GM18861 (cell line): ENCODE data around the gene KAT8.

Source experiments
- ATAC-seq: cut with Tn5 transposase; IDR thresholded peaks from one replicate; pipeline ENCODE4 v1.9.1; 2021; ENCODE audit not compliant: unreplicated experiment

KAT8 gene

DNA sequence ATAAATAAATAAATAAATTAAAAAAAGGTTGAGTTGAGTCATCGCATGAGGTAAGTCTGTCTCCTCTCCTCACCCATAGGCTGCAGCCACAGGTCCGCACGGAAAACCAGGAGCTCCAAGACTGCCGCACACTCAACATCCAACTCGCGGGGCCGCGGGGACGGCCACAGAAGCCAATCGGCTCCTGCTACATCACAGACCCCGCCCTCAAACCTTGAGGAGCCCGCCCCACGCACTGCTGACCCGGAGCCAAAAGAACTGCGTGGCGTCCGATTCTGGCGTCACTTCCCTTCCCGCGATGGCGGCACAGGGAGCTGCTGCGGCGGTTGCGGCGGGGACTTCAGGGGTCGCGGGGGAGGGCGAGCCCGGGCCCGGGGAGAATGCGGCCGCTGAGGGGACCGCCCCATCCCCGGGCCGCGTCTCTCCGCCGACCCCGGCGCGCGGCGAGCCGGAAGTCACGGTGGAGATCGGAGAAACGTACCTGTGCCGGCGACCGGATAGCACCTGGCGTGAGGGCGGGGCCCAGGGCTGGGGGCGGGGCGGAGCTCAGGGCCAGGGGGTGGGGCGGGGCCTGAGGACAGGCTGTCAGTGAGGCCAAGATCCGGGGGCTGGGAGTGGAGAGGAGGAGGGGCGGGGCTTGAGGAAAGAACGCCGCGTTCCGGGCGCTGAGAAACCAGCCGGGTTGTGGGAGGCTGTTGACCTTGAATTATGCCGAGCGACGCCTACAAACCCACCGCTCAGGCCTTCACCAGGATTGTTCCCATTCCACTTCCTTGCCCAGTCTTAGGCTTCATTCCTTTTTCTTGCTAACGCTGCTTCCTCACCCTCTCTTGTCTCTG lies at the start of gene KAT8:
Gene KAT8, plus strand, starts transcription at position 281 of the 839 bp plus-strand sequence. Its CDS starts 18 bp downstream, at position 299.
- ATAC-seq = peak; percentile 74

DNA sequence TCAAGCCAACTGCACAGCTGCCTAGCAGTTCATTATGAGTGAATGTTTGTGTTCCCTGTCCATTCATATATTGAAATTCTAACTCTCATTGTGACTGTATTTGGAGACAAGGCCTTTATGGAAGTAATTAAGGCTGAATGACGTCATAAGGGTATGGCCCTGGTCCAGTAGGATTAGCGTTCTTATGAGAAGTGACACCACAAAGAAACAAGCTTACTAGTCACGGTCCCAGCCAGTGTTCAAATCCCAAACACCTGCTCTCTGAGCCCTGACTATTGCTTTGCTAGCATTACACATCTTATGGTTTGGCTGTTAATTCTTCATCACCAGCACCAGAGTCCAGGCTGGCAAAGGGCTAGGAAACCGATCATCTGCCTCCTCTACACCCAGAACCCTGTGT lies 45.6 kb upstream of the KAT8 start:
- no peak for ATAC-seq

GRCh38 chr16:31072540-31073141 lies 44.8 kb upstream of the KAT8 start:
- ATAC-seq = no peak

DNA sequence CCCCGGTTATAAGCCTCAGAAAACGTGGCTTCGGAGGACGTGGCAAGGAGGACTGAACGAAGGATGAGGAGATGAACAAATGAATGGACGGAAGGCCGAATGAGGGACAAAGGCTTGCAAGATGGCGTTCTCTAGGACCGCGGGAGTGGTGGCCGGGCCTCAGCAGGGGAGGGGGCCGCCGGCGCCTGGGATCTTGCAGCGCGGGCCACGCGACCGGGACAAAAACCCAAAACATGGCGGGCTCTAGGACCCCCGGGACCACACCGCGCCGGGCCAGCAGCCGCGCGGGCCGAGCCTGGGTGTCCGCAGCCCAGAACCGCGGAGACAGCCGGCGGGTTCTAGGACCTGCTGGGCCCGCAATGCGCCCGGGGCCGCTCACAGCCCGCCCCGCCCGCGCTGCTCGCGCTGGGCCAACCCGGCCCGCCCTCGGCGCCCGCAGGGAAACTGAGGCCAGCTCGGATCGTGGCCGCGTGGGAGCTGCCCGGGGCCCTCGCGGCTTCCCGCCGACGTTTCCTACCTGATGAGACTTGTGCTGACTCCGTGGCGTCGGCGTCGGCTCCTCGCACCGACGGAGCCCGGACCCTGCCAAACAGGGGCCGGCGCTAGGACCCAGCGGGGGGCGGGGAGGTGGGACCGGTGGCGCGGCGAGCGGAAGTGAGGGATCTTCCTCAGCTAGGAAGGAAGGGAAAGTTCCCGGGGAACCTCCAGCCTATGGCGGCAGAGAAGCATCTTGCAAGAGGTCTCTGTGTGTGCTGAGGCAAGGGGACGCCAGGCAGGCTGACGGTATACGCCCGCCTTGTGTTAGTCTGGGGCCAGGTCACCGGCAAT lies 44.1 kb upstream of the KAT8 start:
- ATAC-seq = peak; percentile 46

- peak; percentile 53 for ATAC-seq
These were observed 43.3 kb upstream of the KAT8 start, which contains the start of the genes ZNF646 and ZNF668 for GRCh38 chr16:31073970-31074813. Gene ZNF646, plus strand, starts transcription at chr16:31074422. Its CDS starts 1,903 bp downstream, at chr16:31076325. Gene ZNF668, minus strand, starts transcription at chr16:31074240. Its CDS starts 9,781 bp downstream, at chr16:31064459.

GRCh38 chr16:31074814-31075183 lies 42.7 kb upstream of the KAT8 start:
- no peak for ATAC-seq

GRCh38 chr16:31076319-31076718 lies 41.1 kb upstream of the KAT8 start:
- no peak for ATAC-seq

DNA sequence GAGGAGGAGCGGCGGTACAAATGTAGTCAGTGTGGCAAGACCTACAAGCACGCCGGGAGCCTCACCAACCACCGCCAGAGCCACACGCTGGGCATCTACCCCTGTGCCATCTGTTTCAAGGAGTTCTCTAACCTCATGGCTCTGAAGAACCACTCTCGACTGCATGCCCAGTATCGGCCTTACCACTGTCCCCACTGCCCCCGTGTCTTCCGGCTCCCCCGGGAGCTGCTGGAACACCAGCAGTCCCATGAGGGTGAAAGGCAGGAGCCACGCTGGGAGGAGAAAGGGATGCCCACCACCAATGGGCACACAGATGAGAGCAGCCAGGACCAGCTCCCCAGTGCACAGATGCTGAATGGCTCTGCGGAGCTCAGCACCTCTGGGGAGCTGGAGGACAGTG lies 40.4 kb upstream of the KAT8 start:
- no peak for ATAC-seq

DNA sequence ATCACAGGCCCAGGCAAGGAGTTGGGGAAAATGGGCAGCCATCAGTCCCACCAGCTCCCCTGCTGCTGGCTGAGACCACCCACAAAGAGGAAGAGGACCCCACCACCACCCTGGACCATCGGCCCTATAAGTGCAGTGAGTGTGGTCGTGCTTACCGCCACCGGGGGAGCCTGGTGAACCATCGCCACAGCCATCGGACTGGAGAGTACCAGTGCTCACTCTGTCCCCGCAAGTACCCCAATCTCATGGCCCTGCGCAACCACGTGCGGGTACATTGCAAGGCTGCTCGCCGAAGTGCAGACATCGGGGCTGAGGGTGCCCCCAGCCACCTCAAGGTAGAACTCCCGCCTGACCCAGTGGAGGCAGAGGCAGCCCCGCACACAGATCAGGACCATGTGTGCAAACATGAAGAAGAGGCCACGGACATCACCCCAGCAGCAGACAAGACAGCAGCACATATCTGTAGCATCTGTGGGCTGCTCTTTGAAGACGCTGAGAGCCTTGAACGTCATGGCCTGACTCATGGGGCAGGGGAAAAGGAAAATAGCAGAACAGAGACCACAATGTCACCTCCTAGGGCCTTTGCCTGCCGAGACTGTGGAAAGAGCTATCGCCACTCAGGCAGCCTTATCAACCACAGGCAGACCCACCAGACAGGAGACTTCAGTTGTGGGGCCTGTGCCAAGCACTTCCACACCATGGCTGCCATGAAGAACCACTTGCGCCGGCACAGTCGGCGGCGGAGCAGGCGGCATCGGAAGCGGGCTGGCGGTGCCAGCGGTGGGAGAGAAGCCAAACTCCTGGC lies 39.7 kb upstream of the KAT8 start:
- ATAC-seq = no peak

DNA sequence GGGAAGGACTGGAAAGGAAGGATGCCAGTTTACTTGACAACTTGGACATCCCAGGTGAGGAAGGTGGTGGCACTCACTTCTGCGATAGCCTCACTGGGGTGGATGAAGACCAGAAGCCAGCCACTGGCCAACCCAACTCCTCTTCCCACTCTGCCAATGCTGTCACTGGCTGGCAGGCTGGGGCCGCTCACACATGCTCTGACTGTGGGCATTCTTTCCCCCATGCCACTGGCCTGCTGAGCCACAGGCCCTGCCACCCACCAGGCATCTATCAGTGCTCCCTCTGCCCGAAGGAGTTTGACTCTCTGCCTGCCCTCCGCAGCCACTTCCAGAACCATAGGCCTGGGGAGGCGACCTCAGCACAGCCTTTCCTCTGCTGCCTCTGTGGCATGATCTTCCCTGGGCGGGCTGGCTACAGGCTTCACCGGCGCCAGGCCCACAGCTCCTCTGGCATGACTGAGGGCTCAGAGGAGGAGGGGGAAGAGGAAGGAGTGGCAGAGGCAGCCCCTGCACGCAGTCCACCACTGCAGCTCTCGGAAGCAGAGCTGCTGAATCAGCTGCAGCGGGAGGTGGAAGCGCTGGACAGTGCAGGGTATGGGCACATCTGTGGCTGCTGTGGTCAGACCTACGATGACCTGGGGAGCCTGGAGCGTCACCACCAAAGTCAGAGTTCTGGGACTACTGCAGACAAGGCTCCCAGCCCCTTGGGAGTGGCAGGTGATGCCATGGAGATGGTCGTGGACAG lies 38.7 kb upstream of the KAT8 start:
- no peak for ATAC-seq

GRCh38 chr16:31079342-31079944 lies 38.0 kb upstream of the KAT8 start:
- ATAC-seq = no peak

- no peak for ATAC-seq
These were observed 37.3 kb upstream of the KAT8 start for GRCh38 chr16:31080035-31080629.

- no peak for ATAC-seq
These were observed 36.6 kb upstream of the KAT8 start for GRCh38 chr16:31080756-31081419.

DNA sequence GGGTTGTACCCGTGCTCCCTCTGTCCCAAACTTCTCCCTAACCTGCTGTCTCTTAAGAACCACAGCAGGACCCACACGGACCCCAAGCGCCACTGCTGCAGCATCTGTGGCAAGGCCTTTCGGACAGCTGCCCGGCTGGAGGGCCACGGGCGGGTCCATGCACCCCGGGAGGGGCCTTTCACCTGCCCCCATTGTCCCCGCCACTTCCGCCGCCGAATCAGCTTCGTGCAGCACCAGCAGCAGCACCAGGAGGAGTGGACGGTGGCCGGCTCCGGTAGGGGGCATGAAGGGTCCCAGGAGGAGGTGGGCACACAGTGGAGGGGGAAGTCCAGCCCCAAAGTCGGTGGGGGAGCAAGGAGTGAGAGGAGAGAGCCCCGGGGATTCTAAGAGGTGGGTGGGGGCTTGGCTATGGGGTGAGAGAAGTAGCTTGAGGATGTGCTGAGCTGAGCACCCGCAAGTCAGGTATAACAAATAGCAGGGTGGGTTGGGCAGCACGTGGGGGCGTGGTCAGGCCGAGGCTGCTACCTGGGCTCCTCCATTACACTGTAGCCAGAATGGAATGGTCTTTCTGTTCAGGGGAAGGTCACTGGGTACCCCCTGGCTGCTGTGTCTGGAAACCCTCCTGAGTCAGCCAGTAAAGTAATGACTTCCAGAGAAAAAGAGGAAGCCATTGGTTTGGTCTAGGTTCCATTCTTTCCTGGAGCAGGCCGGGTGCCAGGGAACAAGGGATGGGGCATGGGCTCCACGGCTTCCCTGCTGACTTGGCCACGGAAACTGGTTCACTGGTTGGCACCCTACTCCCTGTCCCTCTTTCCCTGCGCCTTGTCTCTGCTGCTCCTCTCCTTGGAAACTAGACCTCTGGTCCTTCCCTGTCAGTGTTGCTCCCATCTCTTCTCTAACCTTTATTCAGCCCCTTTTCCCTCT lies 35.8 kb upstream of the KAT8 start:
- no peak for ATAC-seq

DNA sequence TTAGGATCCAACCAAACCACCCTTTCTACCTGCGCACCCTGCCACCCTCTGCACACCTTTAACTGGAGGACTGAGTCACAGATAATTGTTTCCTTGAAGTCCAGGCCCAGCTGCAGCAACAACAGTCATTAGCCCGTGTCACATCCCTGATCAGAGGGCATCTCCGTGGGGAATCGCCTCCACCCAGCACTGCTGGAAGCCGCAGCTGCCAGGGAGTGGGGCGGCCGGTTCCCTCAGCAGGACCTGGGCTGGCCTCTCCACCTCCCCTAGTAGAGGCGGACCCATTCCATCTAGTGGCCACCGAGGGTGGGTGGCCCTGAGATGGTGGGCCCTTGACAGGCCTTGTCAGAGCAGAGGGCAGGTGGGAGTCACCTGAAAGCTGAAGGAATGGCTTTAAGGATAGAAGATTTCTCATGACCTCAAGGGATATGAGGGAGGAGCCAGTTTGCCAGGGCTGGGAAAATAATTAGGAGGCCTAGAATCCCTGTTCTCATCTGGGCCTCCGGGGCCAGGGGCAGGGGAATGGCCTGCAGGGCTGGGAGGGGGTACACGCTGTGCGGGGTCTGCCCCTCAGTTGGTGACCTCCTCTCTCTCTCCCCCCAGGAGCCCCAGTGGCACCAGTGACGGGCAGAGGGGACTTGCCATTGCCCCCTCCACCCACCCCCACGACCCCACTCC lies 35.0 kb upstream of the KAT8 start:
- ATAC-seq = no peak

DNA sequence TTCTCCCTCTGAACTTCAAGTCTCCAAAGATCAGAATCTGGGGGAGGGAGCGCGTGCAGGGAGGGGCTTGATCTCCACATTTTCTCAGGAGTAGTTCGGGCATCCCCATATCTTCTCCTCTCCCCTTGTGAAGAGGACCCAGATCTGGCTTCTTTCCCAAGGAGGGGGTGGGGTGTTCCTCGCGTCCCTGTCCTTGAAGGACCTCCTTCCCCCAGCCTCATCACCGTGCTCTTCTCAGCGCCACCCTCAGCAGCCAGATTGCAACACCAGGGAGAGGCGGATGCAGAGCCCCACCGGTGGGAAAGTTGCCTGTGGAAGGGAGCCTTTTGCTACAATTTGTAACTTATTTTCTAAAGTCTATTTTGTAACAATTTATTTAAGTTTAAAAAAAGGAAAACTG lies 34.4 kb upstream of the KAT8 start:
- no peak for ATAC-seq
